MM.1S (cell line): ENCODE data around the gene TPGS1.

Experiments used
- DNase-seq: peaks from one replicate; pipeline ENCODE4 v3.0.0-alpha.2; 2015
- H2AFZ ChIP-seq: fragments of 300-600 bp; sonication (generic); 2 replicates; pipeline ENCODE4 v1.6.0; 2016; ENCODE audit warnings: antibody characterized with exemption, low read length
- H3F3A ChIP-seq: fragments of 300-600 bp; sonication (generic); 2 replicates; pipeline ENCODE4 v1.6.1; 2016; ENCODE audit warnings: mild to moderate bottlenecking, antibody characterized with exemption, low read length, moderate library complexity, mixed read lengths; ENCODE audit not compliant: insufficient read depth
- H3K27ac ChIP-seq: fragments of 300-600 bp; sonication (generic); 2 replicates; pipeline ENCODE4 v1.5.1; 2016; ENCODE audit warnings: mild to moderate bottlenecking, low read length
- H3K27me3 ChIP-seq: fragments of 300-600 bp; sonication (generic); replicated peaks from 2 replicates; pipeline ENCODE4 v1.6.0; 2016; ENCODE audit warnings: low read length; ENCODE audit not compliant: insufficient read depth
- H3K36me3 ChIP-seq: fragments of 300-600 bp; sonication (generic); replicated peaks from 2 replicates; pipeline ENCODE4 v1.6.1; 2016; ENCODE audit warnings: mild to moderate bottlenecking, low read length, mixed read lengths; ENCODE audit not compliant: insufficient read depth
- H3K4me1 ChIP-seq: fragments of 300-600 bp; sonication (generic); 2 replicates; pipeline ENCODE4 v1.6.1; 2016; ENCODE audit warnings: low read length, mixed read lengths
- H3K4me2 ChIP-seq: fragments of 300-600 bp; sonication (generic); 2 replicates; pipeline ENCODE4 v1.6.0; 2016; ENCODE audit warnings: low read depth, low read length
- H3K4me3 ChIP-seq: fragments of 300-600 bp; sonication (generic); 2 replicates; pipeline ENCODE4 v1.5.1; 2016; ENCODE audit warnings: low read length, mixed read lengths
- H3K79me2 ChIP-seq: fragments of 300-600 bp; sonication (generic); 2 replicates; pipeline ENCODE4 v1.6.1; 2016; ENCODE audit warnings: mixed run types, low read length, mixed read lengths
- H3K9ac ChIP-seq: fragments of 300-600 bp; sonication (generic); 2 replicates; pipeline ENCODE4 v1.6.1; 2016; ENCODE audit warnings: low read length, mixed read lengths
- H3K9me2 ChIP-seq: fragments of 300-600 bp; sonication (generic); replicated peaks from 2 replicates; pipeline ENCODE4 v1.6.1; 2016; ENCODE audit warnings: mild to moderate bottlenecking, low read length, mixed read lengths; ENCODE audit not compliant: insufficient read depth
- H3K9me3 ChIP-seq: fragments of 300-600 bp; sonication (generic); replicated peaks from 2 replicates; pipeline ENCODE4 v1.6.1; 2016; ENCODE audit warnings: mild to moderate bottlenecking, low read length, mixed read lengths; ENCODE audit not compliant: insufficient read depth
- H4K20me1 ChIP-seq: fragments of 300-600 bp; sonication (generic); 2 replicates; pipeline ENCODE4 v1.6.1; 2016; ENCODE audit warnings: mild to moderate bottlenecking, low read length, moderate library complexity, mixed read lengths; ENCODE audit not compliant: insufficient read depth
- CTCF ChIP-seq: fragments of 300-600 bp; sonication (generic); IDR thresholded peaks from 2 replicates; pipeline ENCODE4 v1.5.1; 2016; ENCODE audit warnings: antibody characterized with exemption, low read length, mixed read lengths
- EZH2 ChIP-seq: fragments of 300-600 bp; sonication (generic); optimal IDR thresholded peaks from 2 replicates; pipeline ENCODE3; 2017; ENCODE audit warnings: low read depth, mild to moderate bottlenecking, antibody characterized with exemption, low read length, mixed read lengths
- EZH2phosphoT487 ChIP-seq: fragments of 300-600 bp; sonication (generic); IDR thresholded peaks from 2 replicates; pipeline ENCODE4 v1.6.1; 2018; ENCODE audit warnings: antibody characterized with exemption, low read length

TPGS1 gene

GRCh38 chr19:548886-549830 lies 41.9 kb downstream of the TPGS1 start:
- Histone ChIP-seq H3K79me2 (no peaks in the 10 kb centered on the region), H3K27me3 (peaks cover 63% of the 10 kb centered on the region), H3K4me1 (no peaks in the 10 kb centered on the region), H3F3A (no peaks in the 10 kb centered on the region), H3K9ac (no peak overlapping the region), H3K27ac (no peak overlapping the region), H2AFZ (no peak overlapping the region), H3K9me3 (no peaks in the 10 kb centered on the region), H3K36me3 (no peaks in the 10 kb centered on the region), H4K20me1 (no peaks in the 10 kb centered on the region), H3K9me2 (no peaks in the 10 kb centered on the region), H3K4me2 (no peak overlapping the region), H3K4me3 (no peak overlapping the region)
- TF ChIP-seq CTCF, result no peak
- no peak for TF ChIP-seq EZH2phosphoT487
- TF ChIP-seq EZH2, result no peak
- no peak for DNase-seq

GRCh38 chr19:554817-555216 lies 47.5 kb downstream of the TPGS1 start:
- Histone ChIP-seq H3K9me3 (no peaks in the 10 kb centered on the region), H4K20me1 (no peaks in the 10 kb centered on the region; the same call in 1 of the 2 replicates), H2AFZ (no peak overlapping the region), H3K27ac (no peak overlapping the region), H3K4me1 (no peaks in the 10 kb centered on the region), H3K27me3 (peaks cover 72% of the 10 kb centered on the region), H3K4me3 (no peak overlapping the region), H3K4me2 (no peak overlapping the region), H3K9me2 (no peaks in the 10 kb centered on the region), H3F3A (no peaks in the 10 kb centered on the region), H3K9ac (no peak overlapping the region), H3K79me2 (no peaks in the 10 kb centered on the region), H3K36me3 (no peaks in the 10 kb centered on the region)
- no peak for DNase-seq
- TF ChIP-seq EZH2phosphoT487 (no peak), CTCF (no peak), EZH2 (no peak)

GRCh38 chr19:555474-555808 lies 48.1 kb downstream of the TPGS1 start:
- no peaks in the 10 kb centered on the region for H3K79me2 ChIP-seq
- peaks cover 67% of the 10 kb centered on the region for H3K27me3 ChIP-seq
- no peaks in the 10 kb centered on the region for H3K9me3 ChIP-seq
- no peaks in the 10 kb centered on the region for H3K9me2 ChIP-seq
- TF ChIP-seq CTCF, result no peak
- TF ChIP-seq EZH2phosphoT487, result no peak
- no peak for TF ChIP-seq EZH2
- H4K20me1 ChIP-seq, result no peaks in the 10 kb centered on the region; the same call in 1 of the 2 replicates
- no peak overlapping the region for H3K4me3 ChIP-seq
- no peak overlapping the region for H3K27ac ChIP-seq
- no peak for DNase-seq
- no peak overlapping the region for H2AFZ ChIP-seq
- no peak overlapping the region for H3K9ac ChIP-seq
- no peaks in the 10 kb centered on the region for H3K36me3 ChIP-seq
- no peak overlapping the region for H3K4me2 ChIP-seq
- no peaks in the 10 kb centered on the region for H3K4me1 ChIP-seq
- no peaks in the 10 kb centered on the region for H3F3A ChIP-seq
